GM12878 (cell line): ENCODE data around the gene VSTM2B. TPM values are rescaled to one million over a fixed set of nuclear protein-coding genes. Genes with fewer than 3 reads are reported as not detected.

Experiments used
- ATAC-seq: fragments of 200-7000 bp; cut with Tn5 transposase; 3 replicates; pipeline ENCODE4 v1.9.1; 2020; ENCODE audit warnings: mild to moderate bottlenecking, moderate library complexity
- BruUV-seq: library from RNA; stranded (reverse); fragments of 400-500 nt; replicated peaks from 2 replicates; lab custom pipeline; 2021; lab: Mats Ljungman, UMichigan
- CTCF ChIA-PET: fragments of 300-600 bp; sonication (Branson Sonifier 250); formaldehyde crosslinking; extraction: SDS; loops from one replicate; lab custom pipeline; 2021; ENCODE audit warnings: inconsistent platforms; lab: Yijun Ruan, JAX
- POLR2A ChIA-PET: fragments of 350-600 bp; formaldehyde crosslinking; extraction: SDS; loops from one replicate; lab custom pipeline; 2021; ENCODE audit warnings: inconsistent platforms; lab: Charles Lee
- RAD21 ChIA-PET: fragments of 300-600 bp; sonication (Branson Sonifier 250); formaldehyde crosslinking; loops from one replicate; lab custom pipeline; 2023; ENCODE audit warnings: antibody characterized with exemption; ENCODE audit not compliant: unreplicated experiment; lab: Charles Lee
- SMC1A ChIA-PET: fragments of 300-600 bp; sonication (Branson Sonifier 250); formaldehyde crosslinking; loops from one replicate; lab custom pipeline; 2023; ENCODE audit not compliant: unreplicated experiment, uncharacterized antibody; lab: Charles Lee
- DNase-seq: peaks from one replicate; pipeline ENCODE4 v3.0.0-alpha.2; 2011; ENCODE audit warnings: low read depth, low spot score
- FAIRE-seq: peaks from 3 replicates; lab custom pipeline; 2011; peaks lifted over from hg19 to GRCh38; lab: Jason Lieb, UNC
- H2AFZ ChIP-seq: 2 replicates; pipeline ENCODE4 v1.6.0; 2011; ENCODE audit warnings: low read depth, low read length, control low read depth; ENCODE audit not compliant: control insufficient read depth
- H3K27ac ChIP-seq: 2 replicates; pipeline ENCODE4 v1.5.1; 2011; ENCODE audit warnings: control low read depth; ENCODE audit not compliant: control insufficient read depth, insufficient read depth
- H3K27me3 ChIP-seq, 2 experiments: replicated peaks in 1 of 2; 2 replicates each; pipeline versions ENCODE4 v1.6.0 to v1.6.1; 2011; ENCODE audit warnings: low read length in 1 of 2; ENCODE audit not compliant: control insufficient read depth in 2 of 2, insufficient read depth in 2 of 2
- H3K36me3 ChIP-seq, 2 experiments: 2 replicates each; pipeline ENCODE4 v1.5.1; 2011; ENCODE audit warnings: low read length in 1 of 2; ENCODE audit not compliant: control insufficient read depth in 2 of 2, insufficient read depth in 2 of 2
- H3K4me1 ChIP-seq: 2 replicates; pipeline ENCODE4 v1.6.1; 2011; ENCODE audit warnings: mild to moderate bottlenecking, low read length, moderate library complexity, mixed read lengths; ENCODE audit not compliant: control insufficient read depth, insufficient read depth
- H3K4me2 ChIP-seq: 2 replicates; pipeline ENCODE4 v1.6.0; 2011; ENCODE audit warnings: control low read depth; ENCODE audit not compliant: control insufficient read depth, insufficient read depth
- H3K4me3 ChIP-seq: fragments of 200-600 bp; sonication (generic); 2 replicates; pipeline ENCODE4 v1.5.1; 2016
- H3K79me2 ChIP-seq: 2 replicates; pipeline ENCODE4 v1.6.0; 2011; ENCODE audit warnings: low read length; ENCODE audit not compliant: control insufficient read depth, insufficient read depth
- H3K9ac ChIP-seq: 2 replicates; pipeline ENCODE4 v1.8.0; 2011; ENCODE audit warnings: low read length, control low read depth, mixed read lengths; ENCODE audit not compliant: control insufficient read depth, insufficient read depth
- H3K9me3 ChIP-seq: replicated peaks from 3 replicates; pipeline ENCODE4 v1.5.1; 2011; ENCODE audit warnings: mild to moderate bottlenecking, low read length; ENCODE audit not compliant: control insufficient read depth, insufficient read depth
- H4K20me1 ChIP-seq: 2 replicates; pipeline ENCODE4 v1.6.0; 2011; ENCODE audit not compliant: control insufficient read depth, insufficient read depth
- CTCF ChIP-seq, 3 experiments: IDR thresholded peaks in 2 of 3; conservative IDR thresholded peaks in 1 of 3; 2 replicates each; pipeline ENCODE4 v1.5.1; 2011; ENCODE audit warnings: low read depth in 3 of 3, low read length in 3 of 3, mild to moderate bottlenecking in 3 of 3, control low read depth in 2 of 3, moderate library complexity in 2 of 3, inconsistent platforms in 1 of 3, mixed read lengths in 1 of 3; ENCODE audit not compliant: control insufficient read depth in 2 of 3, insufficient read depth in 1 of 3; ENCODE audit errors: extremely low read depth in 1 of 3
- EED ChIP-seq: sonication (generic); IDR thresholded peaks from 2 replicates; pipeline ENCODE4 v1.6.1; 2016; ENCODE audit warnings: antibody characterized with exemption, low read depth
- JUNB ChIP-seq: IDR thresholded peaks from 2 replicates; pipeline ENCODE4 v1.6.1; 2016; ENCODE audit warnings: antibody characterized with exemption, mild to moderate bottlenecking
- RELB ChIP-seq: fragments of 450-650 bp; IDR thresholded peaks from 2 replicates; pipeline ENCODE4 v1.6.1; 2017; ENCODE audit warnings: low read depth, mild to moderate bottlenecking, moderate library complexity
- WGBS: methylation state at CpG from one replicate; pipeline ENCODE4 v1.1.6; 2016; ENCODE audit warnings: low lambda C conversion rate; ENCODE audit not compliant: insufficient replicate concordance, insufficient coverage; ENCODE audit errors: missing lambda C conversion rate; 5-methylcytosine and 5-hydroxymethylcytosine counted together
- in situ Hi-C: fragments of 300-500 bp; cut with MboI; formaldehyde crosslinking; loops from 9 replicates; pipeline ENCODE4 v1.14.3; 2018; ENCODE audit warnings: mixed read lengths
- intact Hi-C: fragments of 100-400 bp; cut with micrococcal nuclease; formaldehyde crosslinking; loops from one replicate; pipeline ENCODE4 v1.14.2; 2022; ENCODE audit not compliant: unreplicated experiment
- polyA plus RNA-seq, 11 experiments: library from polyadenylated mRNA; depleted of rRNA in 4 of 11; unstranded in 6 of 11; stranded (reverse) in 5 of 11; fragments of >200 nt; fragmentation: Nextera tagmentation in 4 of 11; fragmentation: Illumina TruSeq in 1 of 11; extraction: Ambion mirVana in 4 of 11; extraction: Trizol in 1 of 11; gene quantifications; 1 replicate in 1 of 11; 2 replicates in 10 of 11; pipeline versions ENCODE4 v1.2.1 to v1.2.3, GENCODE V29; 2011 to 2016; ENCODE audit warnings: inconsistent platforms in 2 of 11, missing spikeins in 2 of 11, low read depth in 1 of 11
- total RNA-seq, 4 experiments: library from RNA; depleted of rRNA in 3 of 4; stranded (reverse); fragments of >200 nt in 3 of 4; fragmentation: Illumina TruSeq in 1 of 4; extraction: Trizol in 1 of 4; gene quantifications; 2 replicates each; pipeline versions ENCODE4 v1.2.1 to v1.2.3, GENCODE V29; 2013 to 2021

The VSTM2B gene
- total and polyA plus RNA-seq, 10 of the 15 experiments (the other 5 are each of a cell fraction or from before 2014, with no cell fraction given) = not detected

- no TSS peak for BruUV-seq
- no peak overlapping the region for H3K4me3 ChIP-seq
- H3K79me2 ChIP-seq = no peaks in the 10 kb centered on the region
- POLR2A ChIA-PET = no interaction called here
- intact Hi-C loops = no loop called here
- H3K9me3 ChIP-seq = no peaks in the 10 kb centered on the region; the same call in 2 of the 3 replicates
- H3K27me3 ChIP-seq = no peaks in the 10 kb centered on the region
- CTCF ChIA-PET = interaction anchor here (0.6 kb wide), 2 partner anchors 396 to 430 kb away, joined by 3 read pairs; no protein-coding TSS in a partner anchor
- no peak overlapping the region for H3K9ac ChIP-seq
- no peak overlapping the region for H2AFZ ChIP-seq
- RAD21 ChIA-PET = no interaction called here
- H3K4me2 ChIP-seq = no peak overlapping the region
- DNase-seq = no peak
- TF ChIP-seq JUNB (no peak), RELB (no peak), EED (no peak), CTCF (IDR thresholded peaks at IDR 0.05 in 2 of 3, conservative IDR thresholded peaks at IDR 0.05 in 1 of 3; ENCODE audit: control insufficient read depth in 2 of 3, extremely low read depth in 1 of 3, insufficient read depth in 1 of 3, low read depth in 3 of 3, low read length in 3 of 3) (no peak)
- H3K4me1 ChIP-seq = no peaks in the 10 kb centered on the region
- no peaks in the 10 kb centered on the region for H3K36me3 ChIP-seq
- under 1% methylated on average over 9 of the region's 9 CpGs for WGBS
- in situ Hi-C loops = no loop called here
- no peaks in the 10 kb centered on the region for H4K20me1 ChIP-seq
- SMC1A ChIA-PET = interaction anchor here (1.2 kb wide), 1 partner anchor 38 kb away, joined by 4 read pairs; no protein-coding TSS in a partner anchor
- no peak for ATAC-seq
- H3K27ac ChIP-seq = no peak overlapping the region
- FAIRE-seq = no peak
Measured at GRCh38 chr19:29549105-29550070, 23.6 kb downstream of the VSTM2B start.
